ENCODE data around the gene GRIK4.

The GRIK4 gene

DNA sequence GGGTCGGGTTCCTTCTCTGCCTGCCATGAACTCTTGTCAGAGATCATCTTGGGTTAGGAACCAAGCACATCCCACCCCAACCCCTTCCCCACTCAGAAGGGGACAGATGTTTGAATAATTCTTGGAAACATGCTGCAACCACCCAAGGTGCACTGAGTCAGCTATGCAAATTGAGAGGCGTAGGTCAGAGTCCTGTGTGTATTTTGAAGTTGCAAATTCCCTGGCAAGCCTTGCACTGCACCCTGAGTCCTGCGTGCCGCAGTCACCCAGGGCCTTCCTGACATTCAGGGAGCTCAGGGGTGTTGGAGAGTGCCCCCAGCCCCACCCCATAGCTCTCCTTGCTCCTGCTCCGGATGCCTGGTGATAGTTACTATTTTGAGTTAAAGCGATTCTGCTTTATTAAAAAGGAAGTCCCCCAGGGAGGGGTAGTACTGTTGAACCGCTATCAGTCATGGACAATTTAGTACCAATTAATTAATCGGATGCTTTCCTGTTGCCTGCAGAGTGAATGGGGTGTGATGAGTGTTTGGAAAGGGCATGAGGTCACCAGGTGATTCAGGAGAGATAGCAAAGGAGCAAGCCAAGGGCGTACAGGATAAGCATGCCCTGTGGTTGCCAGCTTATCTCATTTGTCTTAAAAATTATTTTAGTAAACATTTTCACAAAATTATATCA lies 123.7 kb downstream of the GRIK4 start:
- no peak overlapping the region for H3K27ac ChIP-seq (ENCODE audit: low read depth, low read length)
- no peaks in the 10 kb centered on the region for H3K4me1 ChIP-seq (ENCODE audit: insufficient read depth, low read length)
- H3K9me3 ChIP-seq (ENCODE audit: low read length), result no peaks in the 10 kb centered on the region
- H3K4me3 ChIP-seq (ENCODE audit: low read depth in 1 of 2, low read length in 2 of 2), result no peak overlapping the region
- no peaks in the 10 kb centered on the region for H3K36me3 ChIP-seq (ENCODE audit: insufficient read depth, low read length)
- H3K9ac ChIP-seq (ENCODE audit: low read length), result no peak overlapping the region
- H3K27me3 ChIP-seq (ENCODE audit: control insufficient read depth in 1 of 2, insufficient read depth in 2 of 2, low read length in 2 of 2), result no peaks in the 10 kb centered on the region

DNA sequence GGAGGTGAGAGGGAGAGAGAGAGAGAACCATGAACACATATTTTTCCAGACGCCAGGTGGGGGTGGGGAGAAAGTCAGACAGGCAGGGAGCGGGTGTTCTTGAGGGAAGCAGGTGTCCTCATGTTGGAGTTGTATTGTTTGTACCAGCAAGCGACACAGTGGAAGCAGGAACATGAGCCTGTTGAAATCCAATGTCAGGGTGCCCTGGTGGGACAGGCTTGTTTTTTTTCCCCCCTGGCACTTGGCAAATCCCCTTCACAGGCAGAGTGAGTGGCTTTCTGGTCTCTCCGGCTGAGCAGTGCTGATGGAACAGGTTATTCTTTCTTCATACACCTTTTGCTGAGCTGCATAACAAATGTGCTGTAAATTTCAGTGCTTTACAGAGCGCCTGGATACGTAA lies 125.6 kb downstream of the GRIK4 start:
- Histone ChIP-seq H3K27me3 (ENCODE audit: control insufficient read depth in 1 of 2, insufficient read depth in 2 of 2, low read length in 2 of 2) (no peaks in the 10 kb centered on the region), H3K9me3 (ENCODE audit: low read length) (no peaks in the 10 kb centered on the region), H3K27ac (ENCODE audit: low read depth, low read length) (no peak overlapping the region)

GRCh38 chr11:120642196-120642894 lies 130.8 kb downstream of the GRIK4 start:
- no peaks in the 10 kb centered on the region for H3K36me3 ChIP-seq (ENCODE audit: insufficient read depth, low read length)
- no peaks in the 10 kb centered on the region for H3K27me3 ChIP-seq (ENCODE audit: control insufficient read depth in 1 of 2, insufficient read depth in 2 of 2, low read length in 2 of 2)
- no peak overlapping the region for H3K4me3 ChIP-seq (ENCODE audit: low read depth in 1 of 2, low read length in 2 of 2)
- no peaks in the 10 kb centered on the region for H3K4me1 ChIP-seq (ENCODE audit: insufficient read depth, low read length)
- H3K9me3 ChIP-seq (ENCODE audit: low read length), result no peaks in the 10 kb centered on the region
- H3K27ac ChIP-seq (ENCODE audit: low read depth, low read length), result no peak overlapping the region
- no peak overlapping the region for H3K9ac ChIP-seq (ENCODE audit: low read length)

More for the DNA sequence above, 125.6 kb downstream of the GRIK4 start:
- H3K36me3 ChIP-seq (ENCODE audit: insufficient read depth, low read length), result no peaks in the 10 kb centered on the region
- H3K4me3 ChIP-seq (ENCODE audit: low read depth in 1 of 2, low read length in 2 of 2), result no peak overlapping the region
- H3K4me1 ChIP-seq (ENCODE audit: insufficient read depth, low read length), result no peaks in the 10 kb centered on the region
- no peak overlapping the region for H3K9ac ChIP-seq (ENCODE audit: low read length)

DNA sequence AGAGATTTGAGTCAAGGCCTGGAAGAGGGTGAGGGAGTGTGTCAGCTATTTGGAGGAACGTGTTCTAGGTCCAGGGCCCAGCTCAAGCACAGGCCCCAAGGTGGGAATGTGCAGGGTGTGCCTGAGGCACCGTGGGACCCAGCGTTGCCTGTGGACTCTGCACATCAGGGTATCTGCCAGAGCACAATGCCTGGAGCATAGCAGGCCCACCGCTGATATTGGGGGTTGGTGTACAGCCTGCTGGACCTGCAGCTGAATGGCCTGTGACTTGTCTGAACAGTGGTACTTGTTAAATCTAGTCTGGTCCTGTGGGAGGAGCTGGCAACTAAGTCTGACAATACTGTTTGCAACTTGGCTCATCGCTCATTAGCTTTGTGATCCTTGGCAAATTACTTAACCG lies 131.7 kb downstream of the GRIK4 start:
- Histone ChIP-seq H3K27me3 (ENCODE audit: control insufficient read depth in 1 of 2, insufficient read depth in 2 of 2, low read length in 2 of 2) (no peaks in the 10 kb centered on the region), H3K9me3 (ENCODE audit: low read length) (no peaks in the 10 kb centered on the region), H3K9ac (ENCODE audit: low read length) (no peak overlapping the region)

GRCh38 chr11:120645639-120646038 lies 134.1 kb downstream of the GRIK4 start:
- H3K4me1 ChIP-seq (ENCODE audit: insufficient read depth, low read length), result no peaks in the 10 kb centered on the region
- no peaks in the 10 kb centered on the region for H3K9me3 ChIP-seq (ENCODE audit: low read length)
- H3K4me3 ChIP-seq (ENCODE audit: low read depth in 1 of 2, low read length in 2 of 2), result no peak overlapping the region
- H3K27ac ChIP-seq (ENCODE audit: low read depth, low read length), result no peak overlapping the region
- H3K9ac ChIP-seq (ENCODE audit: low read length), result no peak overlapping the region
- H3K36me3 ChIP-seq (ENCODE audit: insufficient read depth, low read length), result no peaks in the 10 kb centered on the region
- no peaks in the 10 kb centered on the region for H3K27me3 ChIP-seq (ENCODE audit: control insufficient read depth in 1 of 2, insufficient read depth in 2 of 2, low read length in 2 of 2)

More for the DNA sequence above, 131.7 kb downstream of the GRIK4 start:
- H3K36me3 ChIP-seq (ENCODE audit: insufficient read depth, low read length), result no peaks in the 10 kb centered on the region
- H3K4me3 ChIP-seq (ENCODE audit: low read depth in 1 of 2, low read length in 2 of 2), result no peak overlapping the region
- H3K4me1 ChIP-seq (ENCODE audit: insufficient read depth, low read length), result no peaks in the 10 kb centered on the region
- no peak overlapping the region for H3K27ac ChIP-seq (ENCODE audit: low read depth, low read length)

GRCh38 chr11:120646206-120646605 lies 134.7 kb downstream of the GRIK4 start:
- H3K36me3 ChIP-seq (ENCODE audit: insufficient read depth, low read length), result no peaks in the 10 kb centered on the region
- H3K9me3 ChIP-seq (ENCODE audit: low read length), result no peaks in the 10 kb centered on the region
- no peak overlapping the region for H3K27ac ChIP-seq (ENCODE audit: low read depth, low read length)
- H3K27me3 ChIP-seq (ENCODE audit: control insufficient read depth in 1 of 2, insufficient read depth in 2 of 2, low read length in 2 of 2), result no peaks in the 10 kb centered on the region
- H3K4me1 ChIP-seq (ENCODE audit: insufficient read depth, low read length), result no peaks in the 10 kb centered on the region
- H3K9ac ChIP-seq (ENCODE audit: low read length), result no peak overlapping the region
- H3K4me3 ChIP-seq (ENCODE audit: low read depth in 1 of 2, low read length in 2 of 2), result no peak overlapping the region

GRCh38 chr11:120647681-120648080 lies 136.1 kb downstream of the GRIK4 start:
- no peak overlapping the region for H3K4me3 ChIP-seq (ENCODE audit: low read depth in 1 of 2, low read length in 2 of 2)

DNA sequence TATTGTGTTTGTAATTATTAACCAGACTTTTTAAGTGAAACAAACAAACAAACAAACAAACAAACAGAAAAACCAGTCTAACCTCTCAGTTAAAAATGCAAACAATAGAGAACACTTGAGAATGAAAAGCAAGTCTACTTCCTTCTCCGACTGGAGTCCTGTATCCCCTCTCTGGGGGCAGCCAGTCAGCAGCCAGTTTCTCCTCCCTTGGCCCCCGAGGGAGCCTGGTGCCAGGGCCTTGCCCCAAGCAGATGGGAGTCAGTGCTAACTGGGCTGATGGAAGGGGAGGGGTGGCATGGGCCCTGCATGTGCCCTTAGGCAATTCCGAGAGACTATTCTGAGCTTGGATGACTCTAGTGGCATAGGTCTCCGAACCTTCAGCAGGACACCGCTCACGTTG lies 137.2 kb downstream of the GRIK4 start:
- Histone ChIP-seq H3K9me3 (ENCODE audit: low read length) (no peaks in the 10 kb centered on the region), H3K27ac (ENCODE audit: low read depth, low read length) (no peak overlapping the region), H3K36me3 (ENCODE audit: insufficient read depth, low read length) (no peaks in the 10 kb centered on the region), H3K4me1 (ENCODE audit: insufficient read depth, low read length) (no peaks in the 10 kb centered on the region), H3K9ac (ENCODE audit: low read length) (no peak overlapping the region), H3K4me3 (ENCODE audit: low read depth in 1 of 2, low read length in 2 of 2) (no peak overlapping the region), H3K27me3 (ENCODE audit: control insufficient read depth in 1 of 2, insufficient read depth in 2 of 2, low read length in 2 of 2) (no peaks in the 10 kb centered on the region)

More at GRCh38 chr11:120647681-120648080, 136.1 kb downstream of the GRIK4 start:
- H3K36me3 ChIP-seq (ENCODE audit: insufficient read depth, low read length), result no peaks in the 10 kb centered on the region
- no peaks in the 10 kb centered on the region for H3K27me3 ChIP-seq (ENCODE audit: control insufficient read depth in 1 of 2, insufficient read depth in 2 of 2, low read length in 2 of 2)
- H3K4me1 ChIP-seq (ENCODE audit: insufficient read depth, low read length), result no peaks in the 10 kb centered on the region
- H3K9me3 ChIP-seq (ENCODE audit: low read length), result no peaks in the 10 kb centered on the region
- no peak overlapping the region for H3K9ac ChIP-seq (ENCODE audit: low read length)
- no peak overlapping the region for H3K27ac ChIP-seq (ENCODE audit: low read depth, low read length)

GRCh38 chr11:120649316-120649715 lies 137.8 kb downstream of the GRIK4 start:
- H3K9ac ChIP-seq (ENCODE audit: low read length), result no peak overlapping the region
- H3K4me1 ChIP-seq (ENCODE audit: insufficient read depth, low read length), result no peaks in the 10 kb centered on the region
- no peaks in the 10 kb centered on the region for H3K27me3 ChIP-seq (ENCODE audit: control insufficient read depth in 1 of 2, insufficient read depth in 2 of 2, low read length in 2 of 2)
- H3K4me3 ChIP-seq (ENCODE audit: low read depth in 1 of 2, low read length in 2 of 2), result no peak overlapping the region
- no peaks in the 10 kb centered on the region for H3K9me3 ChIP-seq (ENCODE audit: low read length)
- H3K27ac ChIP-seq (ENCODE audit: low read depth, low read length), result no peak overlapping the region
- H3K36me3 ChIP-seq (ENCODE audit: insufficient read depth, low read length), result no peaks in the 10 kb centered on the region

GRCh38 chr11:120651396-120651795 lies 139.8 kb downstream of the GRIK4 start:
- H3K9ac ChIP-seq (ENCODE audit: low read length), result no peak overlapping the region
- no peaks in the 10 kb centered on the region for H3K9me3 ChIP-seq (ENCODE audit: low read length)
- no peak overlapping the region for H3K27ac ChIP-seq (ENCODE audit: low read depth, low read length)
- no peak overlapping the region for H3K4me3 ChIP-seq (ENCODE audit: low read depth in 1 of 2, low read length in 2 of 2)
- H3K27me3 ChIP-seq (ENCODE audit: control insufficient read depth in 1 of 2, insufficient read depth in 2 of 2, low read length in 2 of 2), result no peaks in the 10 kb centered on the region
- no peaks in the 10 kb centered on the region for H3K36me3 ChIP-seq (ENCODE audit: insufficient read depth, low read length)
- no peaks in the 10 kb centered on the region for H3K4me1 ChIP-seq (ENCODE audit: insufficient read depth, low read length)

- no peak overlapping the region for H3K9ac ChIP-seq (ENCODE audit: low read length)
- no peaks in the 10 kb centered on the region for H3K27me3 ChIP-seq (ENCODE audit: control insufficient read depth in 1 of 2, insufficient read depth in 2 of 2, low read length in 2 of 2)
- no peaks in the 10 kb centered on the region for H3K36me3 ChIP-seq (ENCODE audit: insufficient read depth, low read length)
- H3K4me3 ChIP-seq (ENCODE audit: low read depth in 1 of 2, low read length in 2 of 2), result no peak overlapping the region
- no peaks in the 10 kb centered on the region for H3K9me3 ChIP-seq (ENCODE audit: low read length)
- no peak overlapping the region for H3K27ac ChIP-seq (ENCODE audit: low read depth, low read length)
- H3K4me1 ChIP-seq (ENCODE audit: insufficient read depth, low read length), result no peaks in the 10 kb centered on the region
Observed at GRCh38 chr11:120651836-120652235, 140.3 kb downstream of the GRIK4 start.
